GM23248 (cell line): ENCODE data around the gene SLC1A6. TPM values are rescaled to one million over a fixed set of nuclear protein-coding genes. Genes with fewer than 3 reads are reported as not detected.
"Not testable (repeated sequence)": the region's sequence is repeated elsewhere in the genome, so short reads cannot be mapped to it uniquely, and the experiment has no call there.

ENCODE experiments used
- DNase-seq: peaks from one replicate; pipeline ENCODE4 v3.0.0-alpha.2; 2015
- H2AFZ ChIP-seq: fragments of 200-600 bp; sonication (generic); 2 replicates; pipeline ENCODE4 v1.6.1; 2016; ENCODE audit warnings: antibody characterized with exemption
- H3F3A ChIP-seq: fragments of 200-600 bp; sonication (generic); 2 replicates; pipeline ENCODE4 v1.6.1; 2016; ENCODE audit warnings: mild to moderate bottlenecking, antibody characterized with exemption, mixed run types; ENCODE audit not compliant: insufficient read depth
- H3K27ac ChIP-seq: fragments of 200-600 bp; sonication (generic); 2 replicates; pipeline ENCODE4 v1.5.1; 2016; ENCODE audit warnings: mild to moderate bottlenecking
- H3K27me3 ChIP-seq: fragments of 200-600 bp; sonication (generic); replicated peaks from 2 replicates; pipeline ENCODE4 v1.6.1; 2016; ENCODE audit warnings: mild to moderate bottlenecking; ENCODE audit not compliant: insufficient read depth
- H3K36me3 ChIP-seq: fragments of 200-600 bp; sonication (generic); 2 replicates; pipeline ENCODE4 v1.6.1; 2016; ENCODE audit warnings: low read depth, mild to moderate bottlenecking
- H3K4me1 ChIP-seq: fragments of 200-600 bp; sonication (generic); 2 replicates; pipeline ENCODE4 v1.6.1; 2016; ENCODE audit warnings: mild to moderate bottlenecking; ENCODE audit not compliant: insufficient read depth
- H3K4me2 ChIP-seq: fragments of 200-600 bp; sonication (generic); one replicate; pipeline ENCODE4 v1.6.1; 2016; ENCODE audit warnings: mild to moderate bottlenecking; ENCODE audit not compliant: unreplicated experiment
- H3K4me3 ChIP-seq: fragments of 200-600 bp; sonication (generic); 2 replicates; pipeline ENCODE4 v1.5.1; 2016; ENCODE audit warnings: mild to moderate bottlenecking
- H3K79me2 ChIP-seq: fragments of 200-600 bp; sonication (generic); 2 replicates; pipeline ENCODE4 v1.6.1; 2016; ENCODE audit warnings: mild to moderate bottlenecking; ENCODE audit not compliant: insufficient read depth
- H3K9ac ChIP-seq: fragments of 200-600 bp; sonication (generic); 2 replicates; pipeline ENCODE4 v1.6.1; 2016; ENCODE audit warnings: mild to moderate bottlenecking
- H3K9me2 ChIP-seq: fragments of 200-600 bp; sonication (generic); 2 replicates; pipeline ENCODE4 v1.6.1; 2016; ENCODE audit warnings: mixed run types, mild to moderate bottlenecking, moderate library complexity; ENCODE audit not compliant: insufficient read depth
- H3K9me3 ChIP-seq: fragments of 200-600 bp; sonication (generic); one replicate; pipeline ENCODE4 v1.6.1; 2017; ENCODE audit warnings: low read depth
- H4K20me1 ChIP-seq: fragments of 200-600 bp; sonication (generic); 2 replicates; pipeline ENCODE4 v1.6.0; 2016; ENCODE audit not compliant: insufficient read depth
- EZH2 ChIP-seq: fragments of 200-600 bp; sonication (generic); IDR thresholded peaks from 2 replicates; pipeline ENCODE4 v1.6.1; 2018; ENCODE audit warnings: antibody characterized with exemption, mild to moderate bottlenecking; ENCODE audit not compliant: insufficient read depth, poor library complexity, severe bottlenecking
- EZH2phosphoT487 ChIP-seq: fragments of 200-600 bp; sonication (generic); IDR thresholded peaks from 2 replicates; pipeline ENCODE4 v1.6.1; 2018; ENCODE audit warnings: antibody characterized with exemption, moderate library complexity, mild to moderate bottlenecking, low read depth; ENCODE audit not compliant: insufficient read depth
- WGBS, 2 experiments: methylation state at CpG; one replicate each; pipeline ENCODE4 v1.1.6; 2015 to 2017; ENCODE audit warnings: low lambda C conversion rate in 2 of 2, low coverage in 1 of 2; ENCODE audit errors: missing lambda C conversion rate in 2 of 2; 5-methylcytosine and 5-hydroxymethylcytosine counted together
- in situ Hi-C: fragments of 300-500 bp; cut with MboI; formaldehyde crosslinking; loops from 2 replicates; pipeline ENCODE4 v1.15.0; 2020
- polyA plus RNA-seq: library from polyadenylated mRNA; unstranded; fragments of >200 nt; fragmentation: Nextera tagmentation; extraction: Ambion mirVana; gene quantifications from 2 replicates; pipeline ENCODE4 v1.2.1, GENCODE V29; 2016
- total RNA-seq: library from RNA; depleted of rRNA; stranded (reverse); fragments of >200 nt; shearing (Covaris generic); gene quantifications from 2 replicates; pipeline ENCODE4 v1.2.3, GENCODE V29; 2014

The SLC1A6 gene
- total and polyA plus RNA-seq, 2 experiments from 2014 or later, result not detected

- Histone ChIP-seq H3F3A (no peaks in the 10 kb centered on the region), H3K4me1 (no peaks in the 10 kb centered on the region), H3K79me2 (no peaks in the 10 kb centered on the region), H3K9me3 (no peaks in the 10 kb centered on the region), H3K9me2 (no peaks in the 10 kb centered on the region), H2AFZ (no peak overlapping the region), H3K9ac (no peak overlapping the region), H3K4me3 (no peak overlapping the region), H3K27ac (no peak overlapping the region), H4K20me1 (no peaks in the 10 kb centered on the region), H3K36me3 (no peaks in the 10 kb centered on the region), H3K27me3 (no peaks in the 10 kb centered on the region), H3K4me2 (no peak overlapping the region)
- WGBS, 2 experiments, result 30 to 39% methylated on average over 14 to 24 of the region's 24 CpGs
- TF ChIP-seq EZH2phosphoT487 (no peak), EZH2 (no peak)
- in situ Hi-C loops, result no loop called here
- DNase-seq, result no peak
Observed at GRCh38 chr19:14954071-14954655, 25.5 kb downstream of the SLC1A6 start.

- Histone ChIP-seq H3K4me3 (no peak overlapping the region), H3K4me2 (no peak overlapping the region), H3K36me3 (no peaks in the 10 kb centered on the region), H3F3A (no peaks in the 10 kb centered on the region), H3K9me2 (no peaks in the 10 kb centered on the region), H3K27me3 (no peaks in the 10 kb centered on the region), H2AFZ (no peak overlapping the region), H3K4me1 (no peaks in the 10 kb centered on the region), H4K20me1 (no peaks in the 10 kb centered on the region), H3K79me2 (no peaks in the 10 kb centered on the region), H3K9me3 (no peaks in the 10 kb centered on the region), H3K27ac (no peak overlapping the region), H3K9ac (no peak overlapping the region)
- in situ Hi-C loops, result no loop called here
- DNase-seq, result no peak
- WGBS, 2 experiments, result 39 to 48% methylated on average over 11 of the region's 11 CpGs
- TF ChIP-seq EZH2phosphoT487, result no peak
- no peak for TF ChIP-seq EZH2
Observed at GRCh38 chr19:14952767-14953166, 26.9 kb downstream of the SLC1A6 start.

- no peak for DNase-seq
- Histone ChIP-seq H3K4me3 (no peak overlapping the region), H3K79me2 (no peaks in the 10 kb centered on the region), H2AFZ (no peak overlapping the region), H4K20me1 (no peaks in the 10 kb centered on the region), H3K4me2 (no peak overlapping the region), H3K9ac (no peak overlapping the region), H3K4me1 (no peaks in the 10 kb centered on the region), H3K36me3 (no peaks in the 10 kb centered on the region), H3K27ac (no peak overlapping the region), H3K9me2 (no peaks in the 10 kb centered on the region), H3K27me3 (no peaks in the 10 kb centered on the region), H3F3A (no peaks in the 10 kb centered on the region), H3K9me3 (no peaks in the 10 kb centered on the region)
- WGBS, 2 experiments, result 21 to 40% methylated on average over 1 of the region's 1 CpG
- TF ChIP-seq EZH2, result no peak
- no peak for TF ChIP-seq EZH2phosphoT487
- in situ Hi-C loops, result no loop called here
Observed at GRCh38 chr19:14950421-14950820, 29.2 kb downstream of the SLC1A6 start.

GRCh38 chr19:14949876-14950275, 29.8 kb downstream of the SLC1A6 start:
- 12 to 14% methylated on average over 6 to 8 of the region's 8 CpGs for WGBS, 2 experiments
- Histone ChIP-seq H3K9ac (no peak overlapping the region), H3K4me3 (no peak overlapping the region), H3K79me2 (no peaks in the 10 kb centered on the region), H3F3A (no peaks in the 10 kb centered on the region), H3K4me1 (no peaks in the 10 kb centered on the region), H3K36me3 (no peaks in the 10 kb centered on the region), H3K9me2 (no peaks in the 10 kb centered on the region), H3K27ac (no peak overlapping the region), H4K20me1 (no peaks in the 10 kb centered on the region), H2AFZ (no peak overlapping the region), H3K27me3 (no peaks in the 10 kb centered on the region), H3K4me2 (no peak overlapping the region), H3K9me3 (no peaks in the 10 kb centered on the region)
- TF ChIP-seq EZH2phosphoT487, result no peak
- no peak for TF ChIP-seq EZH2
- in situ Hi-C loops, result no loop called here
- DNase-seq, result no peak

GRCh38 chr19:14949413-14949812, 30.3 kb downstream of the SLC1A6 start:
- H2AFZ ChIP-seq, H3K79me2 ChIP-seq, H3K27me3 ChIP-seq, H3K4me2 ChIP-seq, H3K9me2 ChIP-seq, H3K27ac ChIP-seq, H3F3A ChIP-seq, H3K4me3 ChIP-seq, H4K20me1 ChIP-seq, H3K9ac ChIP-seq, H3K36me3 ChIP-seq, DNase-seq, in situ Hi-C loops, H3K4me1 ChIP-seq, H3K9me3 ChIP-seq: not testable (repeated sequence)
- WGBS, 2 experiments, result 19 to 31% methylated on average over 9 to 10 of the region's 10 CpGs
